Gastroesophageal sphincter (tissue), 3 donors: ENCODE results near the gene ZBTB46.

Source experiments
- EP300 ChIP-seq: sonication (generic); formaldehyde crosslinking; IDR thresholded peaks from one replicate; pipeline ENCODE4 v1.6.1; 2017; ENCODE audit warnings: antibody characterized with exemption, mild to moderate bottlenecking
- POLR2A ChIP-seq, 2 donors: fragments of 450-650 bp; IDR thresholded peaks; one replicate each; pipeline ENCODE4 v1.6.1; 2017; ENCODE audit warnings: antibody characterized with exemption in 2 of 2, mild to moderate bottlenecking in 2 of 2, moderate library complexity in 1 of 2
- POLR2AphosphoS5 ChIP-seq: sonication (generic); formaldehyde crosslinking; IDR thresholded peaks from one replicate; pipeline ENCODE4 v1.6.1; 2017; ENCODE audit warnings: antibody characterized with exemption
- TF ChIP-seq, protein P1 (sequence below), 4 experiments: fragments of 200-600 bp in 2 of 4; fragments of 450-650 bp in 2 of 4; sonication (generic) in 1 of 4; IDR thresholded peaks; one replicate each; pipeline ENCODE4 v1.5.1; 2017 to 2019; ENCODE audit warnings: antibody characterized with exemption in 4 of 4, mild to moderate bottlenecking in 2 of 4, moderate library complexity in 2 of 4

GRCh38 chr20:63697357-63697867 lies 133.7 kb downstream of the ZBTB46 start:
- TF ChIP-seq POLR2A (IDR thresholded peaks at IDR 0.05) (no peak), POLR2AphosphoS5 (no peak), EP300 (no peak)
- TF ChIP-seq, protein P1, sequence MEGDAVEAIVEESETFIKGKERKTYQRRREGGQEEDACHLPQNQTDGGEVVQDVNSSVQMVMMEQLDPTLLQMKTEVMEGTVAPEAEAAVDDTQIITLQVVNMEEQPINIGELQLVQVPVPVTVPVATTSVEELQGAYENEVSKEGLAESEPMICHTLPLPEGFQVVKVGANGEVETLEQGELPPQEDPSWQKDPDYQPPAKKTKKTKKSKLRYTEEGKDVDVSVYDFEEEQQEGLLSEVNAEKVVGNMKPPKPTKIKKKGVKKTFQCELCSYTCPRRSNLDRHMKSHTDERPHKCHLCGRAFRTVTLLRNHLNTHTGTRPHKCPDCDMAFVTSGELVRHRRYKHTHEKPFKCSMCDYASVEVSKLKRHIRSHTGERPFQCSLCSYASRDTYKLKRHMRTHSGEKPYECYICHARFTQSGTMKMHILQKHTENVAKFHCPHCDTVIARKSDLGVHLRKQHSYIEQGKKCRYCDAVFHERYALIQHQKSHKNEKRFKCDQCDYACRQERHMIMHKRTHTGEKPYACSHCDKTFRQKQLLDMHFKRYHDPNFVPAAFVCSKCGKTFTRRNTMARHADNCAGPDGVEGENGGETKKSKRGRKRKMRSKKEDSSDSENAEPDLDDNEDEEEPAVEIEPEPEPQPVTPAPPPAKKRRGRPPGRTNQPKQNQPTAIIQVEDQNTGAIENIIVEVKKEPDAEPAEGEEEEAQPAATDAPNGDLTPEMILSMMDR (IDR thresholded peaks at IDR 0.05) = no peak
